Chondrocyte (in vitro differentiated cells): ENCODE data around the gene PTGFRN. TPM values are rescaled to one million over a fixed set of nuclear protein-coding genes. Genes with fewer than 3 reads are reported as not detected.

ENCODE experiments used
- DNase-seq: peaks from one replicate; pipeline ENCODE4 v3.0.0; 2021; ENCODE audit warnings: mixed read lengths, low spot score
- H3K27ac Mint-ChIP-seq: one replicate; pipeline ENCODE4 v1.8.0; 2021; ENCODE audit warnings: mild to moderate bottlenecking, moderate library complexity, mixed read lengths; ENCODE audit not compliant: unreplicated experiment
- H3K27me3 Mint-ChIP-seq: 2 replicates; pipeline ENCODE4 v1.8.0; 2021; ENCODE audit warnings: low read depth, mixed read lengths
- H3K36me3 Mint-ChIP-seq: 2 replicates; pipeline ENCODE4 v1.8.0; 2021; ENCODE audit warnings: low read depth, mixed read lengths
- H3K4me1 Mint-ChIP-seq: 2 replicates; pipeline ENCODE4 v1.8.0; 2021; ENCODE audit warnings: low read depth, mild to moderate bottlenecking, mixed read lengths
- H3K4me3 Mint-ChIP-seq: one replicate; pipeline ENCODE4 v1.8.0; 2021; ENCODE audit warnings: mild to moderate bottlenecking, moderate library complexity, mixed read lengths; ENCODE audit not compliant: unreplicated experiment
- H3K9me3 Mint-ChIP-seq: 2 replicates; pipeline ENCODE4 v1.8.0; 2021; ENCODE audit warnings: low read depth, mixed read lengths
- total RNA-seq: library from RNA; stranded (reverse); gene quantifications from 3 replicates; pipeline ENCODE4 v1.2.1, GENCODE V29; 2021
- TF ChIP-seq, protein P1 (sequence below): fragments of 200-600 bp; sonication (generic); IDR thresholded peaks from 2 replicates; pipeline ENCODE4 v1.5.0; 2021; ENCODE audit warnings: antibody characterized with exemption, mild to moderate bottlenecking, moderate library complexity

PTGFRN gene
- total RNA-seq, 1 donor from 2014 or later: 117 TPM

DNA sequence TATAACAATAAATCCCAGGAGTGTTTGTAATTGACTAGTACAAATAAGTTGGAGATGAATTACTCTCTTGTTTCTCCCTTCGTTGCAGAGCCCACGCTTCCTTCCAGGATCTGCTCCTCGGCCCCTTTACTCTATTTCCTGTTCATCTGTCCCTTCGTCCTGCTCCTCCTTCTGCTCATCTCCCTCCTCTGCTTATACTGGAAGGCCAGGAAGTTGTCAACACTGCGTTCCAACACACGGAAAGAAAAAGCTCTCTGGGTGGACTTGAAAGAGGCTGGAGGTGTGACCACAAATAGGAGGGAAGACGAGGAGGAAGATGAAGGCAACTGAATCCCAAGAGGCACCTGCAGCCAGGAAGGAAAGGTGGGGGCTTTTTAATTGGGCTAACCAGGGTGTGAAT, 124.1 kb downstream of the PTGFRN start:
- Mint-ChIP-seq H3K4me3 (no peak overlapping the region), H3K36me3 (no peaks in the 10 kb centered on the region), H3K4me1 (peaks cover 3% of the 10 kb centered on the region), H3K27ac (no peak overlapping the region), H3K9me3 (no peaks in the 10 kb centered on the region), H3K27me3 (no peaks in the 10 kb centered on the region)
- DNase-seq: no peak
- TF ChIP-seq, protein P1, sequence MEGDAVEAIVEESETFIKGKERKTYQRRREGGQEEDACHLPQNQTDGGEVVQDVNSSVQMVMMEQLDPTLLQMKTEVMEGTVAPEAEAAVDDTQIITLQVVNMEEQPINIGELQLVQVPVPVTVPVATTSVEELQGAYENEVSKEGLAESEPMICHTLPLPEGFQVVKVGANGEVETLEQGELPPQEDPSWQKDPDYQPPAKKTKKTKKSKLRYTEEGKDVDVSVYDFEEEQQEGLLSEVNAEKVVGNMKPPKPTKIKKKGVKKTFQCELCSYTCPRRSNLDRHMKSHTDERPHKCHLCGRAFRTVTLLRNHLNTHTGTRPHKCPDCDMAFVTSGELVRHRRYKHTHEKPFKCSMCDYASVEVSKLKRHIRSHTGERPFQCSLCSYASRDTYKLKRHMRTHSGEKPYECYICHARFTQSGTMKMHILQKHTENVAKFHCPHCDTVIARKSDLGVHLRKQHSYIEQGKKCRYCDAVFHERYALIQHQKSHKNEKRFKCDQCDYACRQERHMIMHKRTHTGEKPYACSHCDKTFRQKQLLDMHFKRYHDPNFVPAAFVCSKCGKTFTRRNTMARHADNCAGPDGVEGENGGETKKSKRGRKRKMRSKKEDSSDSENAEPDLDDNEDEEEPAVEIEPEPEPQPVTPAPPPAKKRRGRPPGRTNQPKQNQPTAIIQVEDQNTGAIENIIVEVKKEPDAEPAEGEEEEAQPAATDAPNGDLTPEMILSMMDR: no peak

DNA sequence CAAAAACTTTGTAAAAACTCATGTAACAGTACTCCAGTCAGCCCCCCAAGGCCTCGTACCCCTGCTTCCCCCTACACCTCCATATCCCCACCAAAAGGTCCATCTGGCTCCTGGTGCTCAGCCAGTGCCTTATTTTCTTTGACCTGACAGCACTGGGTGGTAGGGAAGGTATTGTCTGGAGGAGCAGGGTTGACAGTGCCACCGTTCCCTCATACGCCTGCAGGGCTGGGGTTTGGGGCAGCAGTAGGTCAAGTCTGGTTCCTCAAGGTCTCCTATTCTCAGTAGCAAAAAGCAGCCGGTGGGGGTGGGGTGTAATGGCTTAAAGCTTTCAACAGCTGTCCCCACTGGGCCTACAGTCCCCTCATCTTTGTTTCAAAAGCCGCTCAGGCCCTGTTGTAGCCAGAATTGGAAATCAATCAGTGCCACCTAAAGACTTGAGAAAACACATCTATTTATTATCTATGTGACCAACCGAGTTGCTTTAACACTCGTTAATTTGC, 125.1 kb downstream of the PTGFRN start:
- no peak overlapping the region for H3K4me3 Mint-ChIP-seq
- no peak for DNase-seq
- peaks cover 3% of the 10 kb centered on the region for H3K4me1 Mint-ChIP-seq
- peaks cover 3% of the 10 kb centered on the region for H3K36me3 Mint-ChIP-seq
- TF ChIP-seq, protein P1: no peak
- no peaks in the 10 kb centered on the region for H3K9me3 Mint-ChIP-seq
- H3K27ac Mint-ChIP-seq: no peak overlapping the region
- no peaks in the 10 kb centered on the region for H3K27me3 Mint-ChIP-seq

DNA sequence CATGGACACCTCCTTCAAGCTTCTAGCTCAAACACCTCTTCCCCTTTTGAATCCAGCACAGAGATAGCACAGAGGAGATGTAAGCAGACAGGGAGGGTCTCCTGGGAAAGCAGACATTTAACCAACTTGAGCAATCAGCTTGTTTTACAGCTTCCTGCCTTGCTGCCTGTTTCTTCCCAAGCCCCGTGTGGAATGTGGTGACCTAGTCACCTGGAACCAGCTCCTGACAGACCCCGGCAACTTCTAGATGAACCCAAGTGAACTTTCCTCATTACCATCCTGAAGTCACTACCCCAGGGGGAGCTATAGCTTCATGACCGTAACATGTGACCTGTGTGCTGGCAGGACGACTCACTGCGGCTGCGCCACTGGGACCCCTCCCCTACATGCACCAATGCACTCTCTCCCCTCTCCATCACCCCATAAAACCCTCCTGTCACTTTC, 126.3 kb downstream of the PTGFRN start:
- no peaks in the 10 kb centered on the region for H3K9me3 Mint-ChIP-seq
- no peak overlapping the region for H3K27ac Mint-ChIP-seq
- H3K36me3 Mint-ChIP-seq: peaks cover 3% of the 10 kb centered on the region
- no peak overlapping the region for H3K4me3 Mint-ChIP-seq
- H3K27me3 Mint-ChIP-seq: no peaks in the 10 kb centered on the region
- peaks cover 3% of the 10 kb centered on the region for H3K4me1 Mint-ChIP-seq
- DNase-seq: no peak
- TF ChIP-seq, protein P1: no peak

DNA sequence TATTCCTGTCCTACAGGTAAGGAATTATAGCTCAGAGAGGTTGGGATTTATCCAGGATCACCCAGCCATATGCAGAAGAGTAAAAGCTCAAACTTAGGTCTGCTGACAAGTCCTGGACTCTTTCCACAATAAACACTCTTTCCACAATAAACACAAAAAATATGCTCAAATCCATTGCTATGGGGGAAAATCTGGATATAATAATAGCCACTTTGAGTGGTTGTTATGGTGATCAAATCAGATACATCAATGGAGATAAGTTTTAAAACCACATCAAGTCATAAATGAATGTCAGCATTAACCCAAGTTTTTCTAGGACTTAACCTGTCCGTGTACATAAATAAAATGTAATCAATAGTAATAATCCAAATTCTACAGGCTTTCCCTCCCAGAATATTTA, 128.1 kb downstream of the PTGFRN start:
- Mint-ChIP-seq H3K36me3 (peaks cover 5% of the 10 kb centered on the region), H3K9me3 (peaks cover 5% of the 10 kb centered on the region), H3K27me3 (no peaks in the 10 kb centered on the region), H3K4me3 (no peak overlapping the region), H3K27ac (no peak overlapping the region), H3K4me1 (peaks cover 3% of the 10 kb centered on the region)
- TF ChIP-seq, protein P1: no peak
- DNase-seq: no peak

DNA sequence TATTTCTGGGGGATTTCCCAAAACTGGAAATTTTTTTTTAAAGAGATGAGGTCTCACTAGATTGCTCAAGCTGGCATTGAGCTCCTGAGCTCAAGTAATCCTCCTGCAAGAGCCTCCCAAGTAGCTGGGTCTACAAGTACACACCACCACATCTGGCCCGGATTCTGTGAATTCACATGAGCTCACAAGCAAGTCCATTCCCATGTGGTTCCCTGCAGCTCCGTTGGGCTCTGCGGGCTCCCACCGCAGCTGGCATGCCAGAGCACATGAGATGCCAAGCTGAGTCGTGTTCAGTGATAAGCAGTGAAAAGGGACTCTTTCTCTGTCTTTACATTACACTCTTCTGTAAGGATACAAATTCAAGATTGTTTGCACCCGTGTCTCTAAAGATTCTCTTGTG, 128.5 kb downstream of the PTGFRN start:
- peaks cover 3% of the 10 kb centered on the region for H3K4me1 Mint-ChIP-seq
- no peak for DNase-seq
- no peaks in the 10 kb centered on the region for H3K27me3 Mint-ChIP-seq
- no peak overlapping the region for H3K27ac Mint-ChIP-seq
- TF ChIP-seq, protein P1: no peak
- peaks cover 5% of the 10 kb centered on the region for H3K36me3 Mint-ChIP-seq
- H3K9me3 Mint-ChIP-seq: peaks cover 5% of the 10 kb centered on the region
- no peak overlapping the region for H3K4me3 Mint-ChIP-seq

Other genes starting within 250 kb of the PTGFRN start
- 20.5 to 32.0 TPM (median 20.7 TPM) in 3 replicates for gene IGSF3, start 242.2 kb upstream of the PTGFRN start, total RNA-seq
- not detected in 3 replicates for gene CD2, start 155.5 kb upstream of the PTGFRN start, total RNA-seq
- gene CD101, start 91.8 kb downstream of the PTGFRN start, total RNA-seq: 0.79 to 1.4 TPM (median 1.0 TPM) in 3 replicates
- 16.3 to 21.4 TPM (median 16.4 TPM) in 3 replicates for gene TTF2, start 150.4 kb downstream of the PTGFRN start, total RNA-seq
- 5.3 to 6.3 TPM (median 6.0 TPM) in 3 replicates for gene TRIM45, start 211.8 kb downstream of the PTGFRN start, total RNA-seq